Measurements from ENCODE around the gene TASOR2.

The TASOR2 gene

GRCh38 chr10:5651388-5651764 is 33.3 kb upstream of the TASOR2 start:
- peaks cover 32% of the 10 kb centered on the region for H3F3A ChIP-seq (ENCODE audit: control insufficient read depth, insufficient read depth)
- no peaks in the 10 kb centered on the region for H3K27me3 ChIP-seq (ENCODE audit: control insufficient read depth, low read length)
- peaks cover 74% of the 10 kb centered on the region for H3K79me2 ChIP-seq (ENCODE audit: control insufficient read depth, low read length)
- no peaks in the 10 kb centered on the region for H3K9me3 ChIP-seq (ENCODE audit: control insufficient read depth, insufficient read depth, low read length)
- TF ChIP-seq EZH2phosphoT487 (IDR thresholded peaks at IDR 0.05; ENCODE audit: borderline replicate concordance, low read length) (no peak), CTCF (IDR thresholded peaks at IDR 0.05; ENCODE audit: low read depth, low read length, poor library complexity, severe bottlenecking) (no peak)
- no peak overlapping the region for H3K4me2 ChIP-seq (ENCODE audit: low read length)
- peaks cover 63% of the 10 kb centered on the region for H3K4me1 ChIP-seq (ENCODE audit: control insufficient read depth, low read length)
- H3K27ac ChIP-seq (ENCODE audit: low read depth, low read length), result no peak overlapping the region
- H3K36me3 ChIP-seq (ENCODE audit: control insufficient read depth, low read length), result peaks cover 89% of the 10 kb centered on the region
- H3K9me2 ChIP-seq (replicated peaks; ENCODE audit: control insufficient read depth, low read length), result no peaks in the 10 kb centered on the region
- H4K20me1 ChIP-seq (ENCODE audit: control insufficient read depth, insufficient read depth, low read depth, low read length), result no peaks in the 10 kb centered on the region
- no peak overlapping the region for H3K4me3 ChIP-seq (ENCODE audit: low read length)

GRCh38 chr10:5652746-5653145 is 31.9 kb upstream of the TASOR2 start:
- H3K9me3 ChIP-seq (ENCODE audit: control insufficient read depth, insufficient read depth, low read length), result no peaks in the 10 kb centered on the region
- H3K27ac ChIP-seq (ENCODE audit: low read depth, low read length), result no peak overlapping the region
- H3K4me3 ChIP-seq (ENCODE audit: low read length), result no peak overlapping the region
- peaks cover 29% of the 10 kb centered on the region for H3F3A ChIP-seq (ENCODE audit: control insufficient read depth, insufficient read depth)
- H4K20me1 ChIP-seq (ENCODE audit: control insufficient read depth, insufficient read depth, low read depth, low read length), result no peaks in the 10 kb centered on the region
- peaks cover 83% of the 10 kb centered on the region for H3K36me3 ChIP-seq (ENCODE audit: control insufficient read depth, low read length)
- no peak overlapping the region for H3K4me2 ChIP-seq (ENCODE audit: low read length)
- no peak for TF ChIP-seq EZH2phosphoT487 (IDR thresholded peaks at IDR 0.05; ENCODE audit: borderline replicate concordance, low read length)
- TF ChIP-seq CTCF (IDR thresholded peaks at IDR 0.05; ENCODE audit: low read depth, low read length, poor library complexity, severe bottlenecking), result no peak
- peaks cover 70% of the 10 kb centered on the region for H3K79me2 ChIP-seq (ENCODE audit: control insufficient read depth, low read length)
- H3K27me3 ChIP-seq (ENCODE audit: control insufficient read depth, low read length), result no peaks in the 10 kb centered on the region
- H3K4me1 ChIP-seq (ENCODE audit: control insufficient read depth, low read length), result peaks cover 63% of the 10 kb centered on the region
- no peaks in the 10 kb centered on the region for H3K9me2 ChIP-seq (replicated peaks; ENCODE audit: control insufficient read depth, low read length)

- Histone ChIP-seq H3K9me3 (ENCODE audit: control insufficient read depth, insufficient read depth, low read length) (no peaks in the 10 kb centered on the region), H3K27me3 (ENCODE audit: control insufficient read depth, low read length) (no peaks in the 10 kb centered on the region), H3K9me2 (replicated peaks; ENCODE audit: control insufficient read depth, low read length) (no peaks in the 10 kb centered on the region), H3K4me1 (ENCODE audit: control insufficient read depth, low read length) (peaks cover 70% of the 10 kb centered on the region), H3K36me3 (ENCODE audit: control insufficient read depth, low read length) (peaks cover 70% of the 10 kb centered on the region), H3K27ac (ENCODE audit: low read depth, low read length) (peak overlapping the region; percentile 100), H4K20me1 (ENCODE audit: control insufficient read depth, insufficient read depth, low read depth, low read length) (no peaks in the 10 kb centered on the region), H3K4me3 (ENCODE audit: low read length) (peak overlapping the region; percentile 75), H3K4me2 (ENCODE audit: low read length) (peak overlapping the region; percentile 98), H3F3A (ENCODE audit: control insufficient read depth, insufficient read depth) (peaks cover 39% of the 10 kb centered on the region), H3K79me2 (ENCODE audit: control insufficient read depth, low read length) (peaks cover 75% of the 10 kb centered on the region)
- TF ChIP-seq CTCF (IDR thresholded peaks at IDR 0.05; ENCODE audit: low read depth, low read length, poor library complexity, severe bottlenecking) (no peak), EZH2phosphoT487 (IDR thresholded peaks at IDR 0.05; ENCODE audit: borderline replicate concordance, low read length) (no peak)
These were observed 30.4 kb upstream of the TASOR2 start for GRCh38 chr10:5654218-5654755.
